HG02938 (cell line): ENCODE data around the gene OLFML1.

Source experiments
- ATAC-seq: cut with Tn5 transposase; IDR thresholded peaks from one replicate; pipeline ENCODE4 v1.9.1; 2021; ENCODE audit warnings: mild to moderate bottlenecking, moderate library complexity; ENCODE audit not compliant: unreplicated experiment

The OLFML1 gene

DNA sequence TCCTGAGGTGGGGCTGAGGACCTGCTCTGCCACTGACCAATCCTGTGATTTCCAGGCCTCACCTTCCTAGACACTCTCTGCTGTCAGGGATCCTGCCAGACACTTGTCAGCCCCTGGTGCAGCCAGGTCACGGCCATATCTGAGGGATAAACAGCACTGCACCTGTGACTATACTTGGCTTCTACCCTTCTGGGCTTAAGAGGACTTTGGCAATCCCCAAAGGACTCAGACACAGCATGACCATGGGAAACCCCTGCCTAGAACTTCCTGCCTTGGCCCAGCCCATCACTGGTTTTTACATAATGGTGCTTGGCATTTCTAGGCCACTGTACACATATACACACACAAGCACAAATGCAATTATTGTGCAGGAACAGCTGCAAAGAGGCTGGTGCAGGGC is 11.6 kb upstream of the OLFML1 start:
- ATAC-seq, result peak; percentile 86

DNA sequence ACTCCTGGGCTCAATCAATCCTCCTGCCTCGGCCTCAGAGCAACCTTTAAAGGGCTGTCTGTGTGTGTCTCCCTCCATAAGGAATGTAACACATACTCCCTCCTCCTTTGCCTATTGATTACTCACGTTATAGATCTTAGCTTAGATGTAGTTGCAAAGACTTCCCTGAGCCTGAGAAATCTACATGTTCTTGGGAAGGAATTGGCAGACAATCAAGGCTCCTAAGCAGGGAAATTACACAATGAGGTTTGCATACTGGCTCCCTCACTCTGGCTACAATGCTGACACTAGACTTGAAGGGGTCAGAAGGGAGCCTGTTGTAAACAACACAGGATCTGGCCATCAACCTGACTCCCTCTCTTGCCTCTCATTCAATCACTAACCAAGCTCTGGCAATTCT is 5.2 kb upstream of the OLFML1 start:
- ATAC-seq, result no peak

DNA sequence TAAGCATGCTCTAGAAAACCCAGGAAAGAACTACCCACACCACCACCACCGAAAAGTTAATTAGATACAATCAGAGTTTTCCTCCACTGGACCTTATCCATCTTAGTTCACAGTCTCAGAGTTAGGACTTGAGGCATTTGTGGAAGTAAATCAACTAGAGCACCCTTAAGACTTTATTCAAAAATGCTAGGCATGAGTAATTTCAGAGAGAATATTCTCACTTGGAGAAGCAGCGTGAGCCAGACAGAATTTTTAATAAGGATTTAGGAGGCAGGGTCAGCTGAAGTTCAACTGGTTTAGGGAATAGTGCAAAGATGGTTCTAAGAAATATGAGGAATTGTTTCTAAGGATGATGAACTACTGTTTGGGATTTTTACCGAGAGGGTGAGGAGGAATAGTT is 1.2 kb upstream of the OLFML1 start:
- ATAC-seq, result no peak

DNA sequence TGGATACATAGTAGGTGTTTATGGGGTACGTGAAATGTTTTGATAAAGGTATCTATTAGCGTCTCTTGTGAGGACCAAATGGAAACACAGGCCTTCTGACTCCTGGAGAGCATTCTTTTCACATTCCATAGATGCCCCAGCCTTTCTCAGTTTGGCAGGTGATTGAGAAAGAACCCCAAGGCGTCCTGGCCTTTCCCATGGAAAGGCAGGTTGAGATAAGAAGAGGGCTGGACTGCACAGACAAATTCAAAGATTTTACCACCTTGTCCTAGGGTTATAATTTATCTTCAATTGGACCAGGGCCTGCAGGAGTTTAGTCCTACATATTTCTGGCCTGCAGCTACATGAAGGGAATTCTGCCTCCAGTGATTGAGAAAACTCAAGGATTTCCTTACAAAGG is 661 bp upstream of the OLFML1 start:
- ATAC-seq, result no peak

DNA sequence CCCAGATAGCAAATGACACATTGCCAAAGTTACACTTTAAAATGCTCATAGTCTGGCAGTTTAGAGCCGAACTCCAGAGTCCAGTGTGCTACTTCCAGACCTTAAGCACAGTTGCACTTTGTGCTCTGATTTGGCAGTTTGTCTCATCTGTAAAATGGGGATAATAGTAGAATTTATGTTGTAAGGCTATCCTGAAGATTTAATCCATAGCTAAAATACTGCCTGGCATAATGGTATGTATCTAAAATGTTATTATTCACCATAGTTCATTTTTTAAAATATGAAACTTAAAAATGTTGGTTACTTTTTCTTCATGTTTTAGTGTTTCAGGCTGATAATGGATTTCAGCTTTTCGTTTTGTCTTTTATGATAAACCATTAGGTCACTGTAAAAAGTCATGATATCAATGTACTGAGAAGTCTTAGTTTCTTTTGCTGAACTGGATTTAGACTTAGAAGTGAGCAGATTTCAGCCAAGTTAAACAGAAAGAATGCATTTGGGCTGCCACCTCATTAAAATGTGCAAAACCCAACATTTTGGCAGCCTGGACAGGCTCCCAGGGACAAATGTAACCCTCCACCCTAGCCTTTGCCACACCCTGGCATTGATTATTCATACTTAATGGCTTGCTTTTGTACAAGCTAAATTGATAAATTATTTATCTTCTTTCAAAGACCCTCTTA is 933 bp downstream of the OLFML1 start:
- no peak for ATAC-seq

DNA sequence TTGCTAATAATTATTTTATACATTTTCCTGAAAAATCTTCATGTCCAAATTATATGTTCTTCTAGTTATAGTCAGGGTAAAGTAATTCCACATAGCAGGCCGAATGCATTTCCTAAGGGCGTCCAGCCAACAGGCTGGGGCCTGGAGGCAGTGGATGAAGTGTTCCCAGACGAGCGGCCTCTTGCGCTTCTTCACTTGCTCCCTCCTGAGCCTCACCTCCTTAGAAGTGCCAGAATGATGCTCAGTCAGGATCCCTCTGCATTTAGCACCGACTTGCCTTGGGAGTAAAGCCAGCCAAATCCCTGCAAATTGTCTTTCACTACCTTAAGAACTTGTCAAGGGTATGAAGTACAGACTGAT is 1.5 kb downstream of the OLFML1 start:
- ATAC-seq, result no peak

DNA sequence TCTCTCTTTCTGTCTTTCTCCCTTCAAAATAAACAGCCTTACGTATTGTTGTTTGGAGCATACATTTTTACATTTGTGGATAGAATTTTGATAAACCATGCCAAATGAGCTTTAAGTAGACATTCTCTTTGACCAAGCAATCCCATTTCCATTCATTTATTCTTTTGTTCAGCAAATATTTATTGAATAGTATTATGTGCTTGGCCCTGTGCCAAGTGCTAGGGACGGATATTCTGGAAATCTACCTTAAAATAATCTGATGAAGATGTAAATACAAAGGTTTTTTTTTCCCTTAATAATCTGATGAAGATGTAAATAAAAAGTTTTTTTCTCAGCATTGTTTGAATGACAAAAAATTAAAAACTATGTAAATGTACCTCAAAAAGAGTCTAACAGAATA is 2.1 kb downstream of the OLFML1 start:
- no peak for ATAC-seq

DNA sequence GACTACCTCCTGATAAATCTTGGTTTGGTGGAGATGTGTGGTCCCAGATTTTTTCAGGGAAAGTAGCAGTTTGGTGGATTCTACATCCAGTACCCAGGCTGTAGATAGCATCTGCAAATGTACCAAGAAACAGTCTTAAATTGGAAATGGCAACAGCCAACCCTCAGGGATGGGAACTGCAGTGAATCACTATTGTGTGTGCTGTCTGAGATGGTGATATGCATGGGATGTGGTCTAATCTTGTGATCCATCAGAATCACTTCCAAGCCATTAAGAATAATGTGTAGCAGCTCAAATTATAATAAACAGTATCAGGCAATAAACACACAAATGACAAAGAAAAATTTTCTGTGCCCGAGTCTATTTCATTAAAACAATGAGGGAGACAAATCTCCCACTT is 3.4 kb downstream of the OLFML1 start:
- no peak for ATAC-seq

DNA sequence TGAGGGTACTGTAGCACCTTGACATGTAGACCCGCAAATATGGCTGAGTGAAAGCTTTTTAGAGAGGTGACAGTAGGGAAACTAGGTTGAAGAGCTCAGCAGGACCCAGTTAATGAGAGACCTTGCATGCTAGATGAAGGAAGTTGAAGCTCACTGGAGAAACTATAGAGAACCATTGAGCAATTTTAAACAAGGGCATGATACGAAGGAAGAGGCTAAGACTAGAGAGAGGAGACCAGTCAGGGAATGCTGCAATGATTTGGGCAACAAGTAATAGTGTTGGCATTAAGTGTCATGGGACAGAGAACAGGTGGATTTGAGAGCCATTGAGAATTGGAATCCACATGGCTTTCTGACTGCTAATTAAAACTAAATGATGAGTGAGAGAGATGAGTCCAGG is 4.1 kb downstream of the OLFML1 start:
- ATAC-seq, result no peak

DNA sequence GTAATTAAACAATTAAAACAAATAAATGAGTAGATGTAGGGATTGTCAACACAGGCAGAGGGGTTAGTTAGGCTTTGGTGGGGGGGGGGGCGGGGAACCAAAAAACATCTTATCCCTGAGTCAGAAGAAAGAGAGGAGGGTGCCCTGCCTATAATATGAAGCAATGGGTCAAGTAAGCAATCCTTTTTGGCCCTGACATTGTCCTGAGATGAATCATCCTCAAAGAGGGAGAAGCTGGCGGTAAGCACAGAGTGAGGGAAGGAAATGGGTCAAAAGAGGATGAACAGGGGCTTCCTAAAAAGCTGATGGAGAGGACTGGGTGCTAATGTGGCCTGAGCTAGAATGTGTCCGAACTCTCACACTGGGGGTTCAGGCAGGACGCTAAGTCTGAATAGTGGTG is 4.7 kb downstream of the OLFML1 start:
- ATAC-seq, result no peak

DNA sequence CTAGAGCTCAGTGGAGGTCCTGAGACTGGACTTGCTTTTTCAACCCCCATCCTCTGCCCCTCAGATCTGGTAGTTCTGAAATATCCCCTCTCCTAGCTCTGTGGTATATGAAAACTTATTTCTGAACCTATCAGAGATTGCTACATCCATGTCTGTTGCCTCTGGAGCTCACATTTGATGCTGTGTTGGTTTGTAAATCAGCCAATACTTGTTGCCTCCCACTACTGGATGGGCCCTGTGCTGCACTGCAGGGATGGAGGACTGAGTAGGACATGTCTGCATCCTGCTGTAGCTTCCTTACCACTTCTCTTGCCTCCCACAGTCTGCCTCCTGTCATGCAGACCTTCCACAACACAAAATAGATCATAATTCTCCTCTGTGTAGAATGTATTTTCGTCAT is 5.2 kb downstream of the OLFML1 start:
- ATAC-seq, result no peak

DNA sequence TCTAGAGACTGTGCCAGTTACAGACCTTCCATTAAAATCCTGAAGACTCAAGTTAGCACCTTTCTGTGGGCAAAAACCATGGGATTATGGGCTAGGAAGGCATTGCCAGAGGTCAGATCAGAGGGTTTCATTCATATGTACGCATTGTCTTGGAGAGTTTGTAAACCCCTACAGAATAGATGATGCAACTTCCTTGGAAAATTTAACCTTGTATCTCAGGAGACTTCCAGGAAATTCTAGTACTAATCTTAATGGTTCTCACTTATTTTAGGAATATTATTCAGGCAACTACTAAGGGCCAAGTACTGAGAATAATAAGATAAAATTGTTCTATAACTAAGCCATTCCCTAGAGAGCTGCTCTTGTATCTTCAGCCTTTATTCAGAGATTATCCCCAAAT is 6.9 kb downstream of the OLFML1 start:
- no peak for ATAC-seq

DNA sequence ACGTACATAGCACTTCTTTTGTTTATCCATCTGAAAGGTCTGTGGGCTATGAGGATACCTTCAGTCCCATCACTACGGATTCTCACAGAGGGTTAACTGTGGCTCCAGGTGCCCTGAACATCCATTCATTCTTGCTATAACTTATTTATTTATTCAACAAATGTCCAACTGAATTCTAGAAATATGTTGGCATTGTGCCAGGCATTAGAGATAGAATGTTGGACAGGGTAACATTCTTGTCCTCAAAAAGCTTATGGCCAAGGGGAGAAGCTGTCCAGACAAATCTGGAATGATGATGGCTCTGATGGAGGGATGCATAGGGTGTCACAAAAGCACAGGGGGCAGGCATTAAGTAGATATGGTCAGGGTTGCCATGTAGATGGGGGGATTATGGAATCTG is 8.4 kb downstream of the OLFML1 start:
- no peak for ATAC-seq

DNA sequence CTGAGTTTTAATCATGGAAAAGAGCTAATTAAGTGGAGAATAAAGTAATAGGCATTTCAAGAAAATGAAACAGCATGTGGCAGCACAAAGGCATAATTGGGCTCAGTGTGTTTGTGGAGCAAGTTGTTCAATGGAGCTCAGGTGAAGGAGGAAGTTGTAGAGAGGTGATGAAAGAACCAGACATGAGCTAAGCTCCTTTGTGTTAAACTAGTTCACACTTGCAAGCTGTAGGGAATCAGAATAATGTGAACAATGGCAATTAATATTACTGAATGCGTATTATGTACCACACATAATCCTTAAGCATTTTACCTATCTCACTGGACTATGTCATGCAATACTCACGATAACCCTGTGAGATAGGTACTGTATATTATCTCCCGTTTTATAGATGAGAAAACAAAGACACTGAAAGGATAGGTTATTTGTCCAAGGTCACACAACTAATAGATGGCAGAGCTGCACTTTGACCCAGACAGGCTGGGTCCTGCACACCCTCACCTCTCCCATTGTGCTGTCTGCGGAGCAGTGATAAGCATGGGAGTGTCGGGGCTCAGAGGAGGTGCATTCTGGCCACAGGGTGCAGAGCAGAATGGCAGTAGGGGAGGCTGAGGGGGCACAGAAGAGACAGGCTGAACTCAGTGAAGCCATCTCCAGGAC is 8.9 kb downstream of the OLFML1 start:
- ATAC-seq, result no peak

DNA sequence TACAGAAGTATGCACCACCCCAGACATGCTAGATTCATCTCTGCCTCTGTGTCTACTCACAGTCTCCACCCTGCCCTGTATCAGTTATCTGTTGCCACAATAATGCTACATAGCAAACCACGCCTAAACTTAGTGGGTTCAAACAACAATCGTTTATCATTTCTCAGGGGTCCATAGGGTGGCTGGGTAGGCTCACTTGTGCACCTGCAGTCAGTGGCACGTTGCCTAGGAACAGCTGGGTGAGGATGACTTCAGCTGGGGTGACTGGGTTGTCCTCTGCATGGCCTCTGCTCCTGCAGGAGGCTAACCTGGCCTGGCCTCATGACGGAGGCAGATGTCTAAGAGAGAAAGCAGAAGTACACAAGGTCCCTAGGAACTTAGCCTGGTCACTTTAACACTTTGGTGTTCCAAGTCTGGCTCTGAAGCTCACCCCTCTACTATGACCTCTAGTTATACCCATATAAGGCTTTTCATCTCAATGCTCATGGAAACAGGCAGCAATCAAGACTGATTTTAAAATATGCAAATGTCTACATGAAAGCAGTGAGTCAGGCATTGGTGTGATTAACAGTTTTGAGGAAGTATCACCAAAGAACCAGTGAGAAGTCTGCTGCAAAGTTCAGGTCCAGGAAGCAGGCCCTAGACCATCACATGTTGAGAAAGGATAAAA is 10.7 kb downstream of the OLFML1 start:
- peak; percentile 92 for ATAC-seq

DNA sequence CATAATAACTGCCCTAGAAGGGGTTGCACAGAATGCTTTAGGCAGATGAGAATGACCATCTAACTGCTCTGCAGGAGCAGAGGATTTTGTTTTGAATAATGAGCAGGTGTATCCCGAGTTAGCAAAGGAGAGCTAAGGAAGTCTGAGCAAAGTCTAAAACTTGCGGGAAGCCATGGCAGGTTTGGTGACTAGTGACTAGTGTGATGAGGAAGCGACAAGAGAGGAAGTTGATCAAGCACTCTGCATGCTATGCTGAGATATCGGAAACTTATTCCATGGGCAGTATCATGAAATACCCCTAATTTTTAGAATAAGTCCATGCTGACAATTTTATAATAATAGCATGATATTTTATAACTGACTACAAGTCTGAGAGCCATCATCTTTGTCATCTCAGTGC is 12.9 kb downstream of the OLFML1 start:
- ATAC-seq, result no peak

DNA sequence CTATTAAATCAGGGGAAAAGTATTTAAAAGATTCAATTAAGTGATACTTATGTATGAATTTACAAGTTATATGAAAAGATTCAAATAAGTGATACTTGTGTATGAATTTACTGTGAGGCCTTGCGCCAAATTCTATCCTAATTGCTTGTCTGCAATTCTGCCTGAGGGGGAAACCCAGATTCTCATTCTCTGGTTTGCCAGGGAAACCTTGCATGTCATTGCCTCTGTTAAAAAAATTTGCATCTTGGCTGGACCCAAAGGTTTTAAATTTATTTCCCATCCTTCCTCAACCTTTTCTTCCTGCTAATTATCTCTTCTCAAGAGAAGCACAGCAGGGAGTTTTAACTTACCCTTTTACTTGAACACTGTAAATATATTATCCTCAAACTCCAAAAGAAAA is 13.8 kb downstream of the OLFML1 start:
- no peak for ATAC-seq

DNA sequence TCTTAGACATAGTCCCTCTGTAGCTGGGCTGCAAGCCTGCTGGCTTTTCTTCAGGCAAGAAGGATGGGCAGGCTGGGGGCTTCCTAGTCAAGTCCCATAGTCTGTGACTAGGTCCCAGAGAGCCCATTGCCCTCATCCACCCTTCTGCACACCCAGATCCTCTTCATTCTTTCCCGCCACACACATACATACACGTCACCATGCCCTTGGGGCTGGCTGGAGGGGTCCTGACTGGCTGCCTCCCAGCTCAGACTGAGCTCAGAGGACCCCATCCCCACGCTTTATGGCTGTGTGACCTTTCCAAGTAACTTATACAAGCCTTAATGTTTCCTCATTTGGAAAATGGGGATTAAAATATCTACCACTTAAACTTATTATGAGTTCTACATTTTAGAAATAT is 14.9 kb downstream of the OLFML1 start:
- no peak for ATAC-seq

DNA sequence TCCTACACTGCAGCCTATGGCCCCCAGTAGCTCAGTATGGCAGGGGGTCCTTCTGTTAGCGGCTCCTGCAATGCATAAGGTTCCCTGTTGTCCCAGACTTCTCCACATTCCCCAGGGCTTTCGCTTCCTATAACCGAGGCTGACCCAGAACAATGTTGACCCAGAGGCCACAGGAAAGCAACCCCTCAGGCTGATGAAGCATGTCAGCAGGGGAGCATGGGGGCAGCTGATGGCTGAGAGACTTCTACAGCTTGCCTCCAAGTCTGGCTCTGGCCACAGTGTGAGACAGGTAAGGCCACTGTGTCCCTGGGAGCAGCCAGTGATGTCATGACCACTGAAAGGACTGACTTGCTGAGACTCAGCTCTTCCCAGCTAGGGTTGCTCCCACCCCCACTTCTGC is 15.9 kb downstream of the OLFML1 start:
- no peak for ATAC-seq

DNA sequence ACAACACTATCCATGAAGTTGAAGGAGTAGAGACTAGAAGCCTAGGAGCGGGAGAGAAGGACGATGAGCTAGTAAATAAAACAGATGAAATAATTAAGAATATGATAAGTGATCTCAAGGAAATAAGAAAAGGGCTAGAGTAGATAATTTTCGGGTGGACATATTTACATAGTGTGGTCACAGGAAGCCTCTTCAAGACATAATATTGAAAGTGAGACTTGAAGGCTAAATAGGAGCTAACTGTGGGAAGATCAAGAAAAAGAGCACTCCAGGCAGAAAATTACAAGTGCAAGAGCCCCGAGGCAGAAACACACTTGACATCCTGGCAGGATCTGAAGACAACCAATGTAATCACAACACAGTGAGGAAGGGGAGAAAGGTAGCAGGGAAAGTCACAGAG is 16.6 kb downstream of the OLFML1 start:
- ATAC-seq, result no peak

DNA sequence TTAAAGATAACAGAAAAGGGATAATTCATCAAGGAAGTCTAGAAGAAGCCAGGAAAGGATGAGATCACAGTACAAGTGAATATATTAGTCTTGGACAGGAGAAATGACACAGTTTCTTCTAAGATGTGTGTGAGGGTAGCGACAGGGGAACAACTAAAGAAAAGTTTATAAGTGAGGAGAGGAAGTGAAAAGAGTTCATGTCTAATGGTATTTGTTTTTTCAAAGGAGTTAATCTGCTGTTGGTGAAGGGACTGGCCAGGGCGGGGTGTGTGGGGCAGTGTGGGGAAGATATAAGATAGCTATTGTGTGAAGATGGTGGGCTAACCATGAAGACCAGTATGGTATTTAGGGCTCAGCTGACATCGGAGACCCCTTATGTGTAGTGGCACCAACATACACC is 20.9 kb downstream of the OLFML1 start:
- no peak for ATAC-seq

DNA sequence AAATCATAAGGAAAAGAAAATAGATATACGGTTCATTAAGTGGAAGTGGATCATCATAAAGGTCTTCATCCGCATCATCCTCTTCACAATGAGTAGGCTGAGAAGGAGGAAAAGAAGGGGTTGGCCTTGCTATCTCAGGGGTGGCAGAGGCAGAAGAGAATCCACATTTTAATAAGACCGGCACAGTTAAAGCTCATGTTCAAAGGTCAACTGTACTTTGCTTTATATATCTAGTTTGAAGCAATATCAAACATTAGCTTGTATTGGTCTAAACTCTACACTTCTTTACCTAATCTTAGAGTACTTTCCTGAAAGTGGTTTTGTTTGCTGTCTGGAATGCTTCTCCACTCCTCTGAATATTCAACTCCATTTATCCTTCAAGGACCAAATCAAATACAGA is 22.8 kb downstream of the OLFML1 start:
- ATAC-seq, result no peak

DNA sequence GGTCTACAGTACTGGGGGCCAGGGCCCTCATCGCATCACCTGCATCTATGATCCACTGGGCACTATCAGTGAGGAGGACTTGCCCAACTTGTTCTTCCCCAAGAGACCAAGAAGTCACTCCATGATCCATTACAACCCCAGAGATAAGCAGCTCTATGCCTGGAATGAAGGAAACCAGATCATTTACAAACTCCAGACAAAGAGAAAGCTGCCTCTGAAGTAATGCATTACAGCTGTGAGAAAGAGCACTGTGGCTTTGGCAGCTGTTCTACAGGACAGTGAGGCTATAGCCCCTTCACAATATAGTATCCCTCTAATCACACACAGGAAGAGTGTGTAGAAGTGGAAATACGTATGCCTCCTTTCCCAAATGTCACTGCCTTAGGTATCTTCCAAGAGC is 24.7 kb downstream of the OLFML1 start:
- ATAC-seq, result no peak
